HG03196 (cell line): ENCODE results near the gene ITGB6.
"Not testable (repeated sequence)": the region's sequence is repeated elsewhere in the genome, so short reads cannot be mapped to it uniquely, and the experiment has no call there.

Experiments used
- ATAC-seq: cut with Tn5 transposase; IDR thresholded peaks from one replicate; pipeline ENCODE4 v1.9.1; 2021; ENCODE audit not compliant: unreplicated experiment

The ITGB6 gene

GRCh38 chr2:160142472-160142871, 57.6 kb downstream of the ITGB6 start:
- ATAC-seq, result no peak

- ATAC-seq, result no peak
These were observed 58.2 kb downstream of the ITGB6 start for GRCh38 chr2:160141912-160142311.

- ATAC-seq, result no peak
These were observed 58.7 kb downstream of the ITGB6 start for GRCh38 chr2:160141419-160141818.

- ATAC-seq, result no peak
These were observed 59.6 kb downstream of the ITGB6 start for GRCh38 chr2:160140471-160140870.

GRCh38 chr2:160139991-160140390, 60.1 kb downstream of the ITGB6 start:
- no peak for ATAC-seq

GRCh38 chr2:160139350-160139749, 60.7 kb downstream of the ITGB6 start:
- ATAC-seq, result no peak

- no peak for ATAC-seq
These were observed 61.7 kb downstream of the ITGB6 start for GRCh38 chr2:160138406-160138805.

GRCh38 chr2:160137464-160137863, 62.6 kb downstream of the ITGB6 start:
- no peak for ATAC-seq

- ATAC-seq, result no peak
These were observed 67.3 kb downstream of the ITGB6 start for GRCh38 chr2:160132761-160133160.

- ATAC-seq, result no peak
These were observed 73.3 kb downstream of the ITGB6 start for GRCh38 chr2:160126756-160127155.

GRCh38 chr2:160126315-160126714, 73.8 kb downstream of the ITGB6 start:
- ATAC-seq, result no peak

- no peak for ATAC-seq
These were observed 74.2 kb downstream of the ITGB6 start for GRCh38 chr2:160125828-160126227.

- no peak for ATAC-seq
These were observed 74.7 kb downstream of the ITGB6 start for GRCh38 chr2:160125366-160125765.

- ATAC-seq, result no peak
These were observed 75.5 kb downstream of the ITGB6 start for GRCh38 chr2:160124571-160124970.

- ATAC-seq, result not testable (repeated sequence)
These were observed 85.4 kb downstream of the ITGB6 start for GRCh38 chr2:160114721-160115120.

GRCh38 chr2:160114020-160114419, 86.1 kb downstream of the ITGB6 start:
- ATAC-seq, result no peak

- peak; percentile 75 for ATAC-seq
These were observed 87.9 kb downstream of the ITGB6 start for GRCh38 chr2:160111951-160112798.

GRCh38 chr2:160110674-160111239, 89.3 kb downstream of the ITGB6 start:
- no peak for ATAC-seq

- ATAC-seq, result peak; percentile 62
These were observed 90.0 kb downstream of the ITGB6 start for GRCh38 chr2:160109939-160110673.

GRCh38 chr2:160109243-160109642, 90.8 kb downstream of the ITGB6 start:
- no peak for ATAC-seq

- no peak for ATAC-seq
These were observed 91.4 kb downstream of the ITGB6 start for GRCh38 chr2:160108646-160109045.

GRCh38 chr2:160105366-160105765, 94.7 kb downstream of the ITGB6 start:
- no peak for ATAC-seq
